K562 (cell line): ENCODE results near the gene MLKL. TPM values are rescaled to one million over a fixed set of nuclear protein-coding genes. Genes with fewer than 3 reads are reported as not detected.

ENCODE experiments used
- CREBBP ChIP-seq: IDR thresholded peaks from one replicate; pipeline ENCODE4 v1.6.1; 2012; ENCODE audit warnings: low read depth, mild to moderate bottlenecking, control low read depth, inconsistent platforms, low read length
- RNF2 ChIP-seq: sonication (generic); IDR thresholded peaks from 2 replicates; pipeline ENCODE4 v1.6.1; 2016
- SNIP1 ChIP-seq: fragments of 450-650 bp; IDR thresholded peaks from 2 replicates; pipeline ENCODE4 v1.7.1; 2017; ENCODE audit warnings: low read depth, mild to moderate bottlenecking
- ZNF175 ChIP-seq: fragments of 200-800 bp; sonication (Bioruptor generic); IDR thresholded peaks from 2 replicates; pipeline ENCODE4 v1.6.1; 2016; ENCODE audit warnings: low read depth, mild to moderate bottlenecking, missing genetic modification characterization, missing compliant biosample characterization
- ZNF384 ChIP-seq: IDR thresholded peaks from 2 replicates; pipeline ENCODE4 v1.6.1; 2012; ENCODE audit warnings: low read depth, low read length, improper control_type of control experiment
- ZNF695 ChIP-seq: fragments of 450-650 bp; formaldehyde crosslinking; IDR thresholded peaks from 2 replicates; pipeline ENCODE4 v1.4.0; 2020; ENCODE audit warnings: mild to moderate bottlenecking, moderate library complexity
- polyA plus RNA-seq, 8 experiments: library from polyadenylated mRNA; depleted of rRNA in 4 of 8; stranded (reverse) in 5 of 8; unstranded in 3 of 8; fragments of >200 nt; fragmentation: Nextera tagmentation in 2 of 8; fragmentation: Illumina TruSeq in 1 of 8; extraction: Ambion mirVana in 2 of 8; extraction: Trizol in 1 of 8; gene quantifications; 2 replicates each; pipeline versions ENCODE4 v1.2.1 to v1.2.3, GENCODE V29; 2011 to 2014; ENCODE audit warnings: inconsistent platforms in 1 of 8, missing spikeins in 1 of 8
- total RNA-seq, 7 experiments: library from RNA; depleted of rRNA in 6 of 7; stranded (reverse); fragments of >200 nt in 6 of 7; fragmentation: Illumina TruSeq in 2 of 7; extraction: Trizol in 2 of 7; gene quantifications; 2 replicates each; pipeline versions ENCODE4 v1.2.1 to v1.2.3, GENCODE V29; 2011 to 2021; ENCODE audit warnings: low replicate concordance in 1 of 7
- TF ChIP-seq, protein P1 (sequence below): fragments of 250-450 bp; sonication (Bioruptor Pico); IDR thresholded peaks from 2 replicates; pipeline ENCODE4 v1.9.0; 2021; ENCODE audit warnings: mild to moderate bottlenecking, inconsistent platforms
- TF ChIP-seq, protein P2 (sequence below): fragments of 250-450 bp; sonication (Bioruptor Pico); IDR thresholded peaks from 2 replicates; pipeline ENCODE4 v1.8.0; 2021; ENCODE audit warnings: borderline replicate concordance, mild to moderate bottlenecking, moderate library complexity; ENCODE audit not compliant: poor library complexity, severe bottlenecking
- TF ChIP-seq, protein P3 (sequence below): fragments of 450-650 bp; IDR thresholded peaks from 2 replicates; pipeline ENCODE4 v1.6.1; 2016; ENCODE audit warnings: mild to moderate bottlenecking, moderate library complexity
- TF ChIP-seq, protein P4 (sequence below): fragments of 450-650 bp; IDR thresholded peaks from 2 replicates; pipeline ENCODE4 v1.6.1; 2016; ENCODE audit warnings: borderline replicate concordance

Gene MLKL
- total and polyA plus RNA-seq, 9 of the 15 experiments (the other 6 are each of a cell fraction or from before 2014, with no cell fraction given) = 1.6 to 6.1 (median 4.8) TPM

DNA sequence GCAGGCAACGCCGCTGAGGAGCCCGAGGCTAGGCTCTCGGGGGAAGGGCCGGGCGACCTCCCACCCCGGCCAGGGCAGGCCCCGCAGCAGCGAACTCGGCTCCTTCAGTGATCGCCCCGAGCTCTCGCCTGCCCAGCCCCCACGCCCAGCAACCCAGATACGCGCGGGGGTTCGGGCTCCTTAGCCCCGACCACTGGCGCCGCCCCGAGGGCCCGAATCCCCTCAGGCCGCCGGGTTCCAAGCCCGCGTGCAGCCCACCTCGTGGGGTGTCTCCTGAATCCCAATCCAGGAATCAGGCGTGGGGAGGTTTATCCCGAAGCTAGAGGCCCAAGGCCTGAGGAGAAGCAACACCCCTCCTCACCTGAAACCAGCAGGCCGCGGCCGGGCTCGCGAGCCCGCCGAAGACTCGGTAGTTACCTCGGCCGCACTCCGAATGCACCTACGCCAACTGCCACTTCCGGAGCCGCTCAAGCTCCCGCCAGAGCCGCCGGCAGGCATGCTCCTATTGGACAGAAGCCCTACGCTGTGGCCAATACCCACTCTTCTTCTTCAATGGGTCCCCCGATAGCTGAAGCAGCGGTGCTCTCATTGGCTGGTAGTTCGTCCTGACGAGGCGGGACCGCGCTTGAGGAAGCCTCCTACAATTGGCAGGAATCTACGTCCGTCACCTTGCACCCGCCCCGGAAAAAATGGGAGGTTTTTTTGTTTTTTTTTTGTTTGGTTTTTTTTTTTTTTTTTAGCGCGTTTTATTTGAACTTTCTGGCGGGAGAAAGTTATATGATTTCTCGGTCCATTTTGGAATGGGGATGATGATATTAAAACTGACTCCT, 34.0 kb downstream of the MLKL start, which contains the start of gene RFWD3 (continued):
- TF ChIP-seq, protein P1, sequence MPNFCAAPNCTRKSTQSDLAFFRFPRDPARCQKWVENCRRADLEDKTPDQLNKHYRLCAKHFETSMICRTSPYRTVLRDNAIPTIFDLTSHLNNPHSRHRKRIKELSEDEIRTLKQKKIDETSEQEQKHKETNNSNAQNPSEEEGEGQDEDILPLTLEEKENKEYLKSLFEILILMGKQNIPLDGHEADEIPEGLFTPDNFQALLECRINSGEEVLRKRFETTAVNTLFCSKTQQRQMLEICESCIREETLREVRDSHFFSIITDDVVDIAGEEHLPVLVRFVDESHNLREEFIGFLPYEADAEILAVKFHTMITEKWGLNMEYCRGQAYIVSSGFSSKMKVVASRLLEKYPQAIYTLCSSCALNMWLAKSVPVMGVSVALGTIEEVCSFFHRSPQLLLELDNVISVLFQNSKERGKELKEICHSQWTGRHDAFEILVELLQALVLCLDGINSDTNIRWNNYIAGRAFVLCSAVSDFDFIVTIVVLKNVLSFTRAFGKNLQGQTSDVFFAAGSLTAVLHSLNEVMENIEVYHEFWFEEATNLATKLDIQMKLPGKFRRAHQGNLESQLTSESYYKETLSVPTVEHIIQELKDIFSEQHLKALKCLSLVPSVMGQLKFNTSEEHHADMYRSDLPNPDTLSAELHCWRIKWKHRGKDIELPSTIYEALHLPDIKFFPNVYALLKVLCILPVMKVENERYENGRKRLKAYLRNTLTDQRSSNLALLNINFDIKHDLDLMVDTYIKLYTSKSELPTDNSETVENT (CRISPR knock-in tag) = peak; percentile 82
- TF ChIP-seq ZNF384 = peak; percentile 99
- TF ChIP-seq, protein P2, sequence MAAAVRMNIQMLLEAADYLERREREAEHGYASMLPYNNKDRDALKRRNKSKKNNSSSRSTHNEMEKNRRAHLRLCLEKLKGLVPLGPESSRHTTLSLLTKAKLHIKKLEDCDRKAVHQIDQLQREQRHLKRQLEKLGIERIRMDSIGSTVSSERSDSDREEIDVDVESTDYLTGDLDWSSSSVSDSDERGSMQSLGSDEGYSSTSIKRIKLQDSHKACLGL (CRISPR knock-in tag) = peak; percentile 12
- TF ChIP-seq, protein P3, sequence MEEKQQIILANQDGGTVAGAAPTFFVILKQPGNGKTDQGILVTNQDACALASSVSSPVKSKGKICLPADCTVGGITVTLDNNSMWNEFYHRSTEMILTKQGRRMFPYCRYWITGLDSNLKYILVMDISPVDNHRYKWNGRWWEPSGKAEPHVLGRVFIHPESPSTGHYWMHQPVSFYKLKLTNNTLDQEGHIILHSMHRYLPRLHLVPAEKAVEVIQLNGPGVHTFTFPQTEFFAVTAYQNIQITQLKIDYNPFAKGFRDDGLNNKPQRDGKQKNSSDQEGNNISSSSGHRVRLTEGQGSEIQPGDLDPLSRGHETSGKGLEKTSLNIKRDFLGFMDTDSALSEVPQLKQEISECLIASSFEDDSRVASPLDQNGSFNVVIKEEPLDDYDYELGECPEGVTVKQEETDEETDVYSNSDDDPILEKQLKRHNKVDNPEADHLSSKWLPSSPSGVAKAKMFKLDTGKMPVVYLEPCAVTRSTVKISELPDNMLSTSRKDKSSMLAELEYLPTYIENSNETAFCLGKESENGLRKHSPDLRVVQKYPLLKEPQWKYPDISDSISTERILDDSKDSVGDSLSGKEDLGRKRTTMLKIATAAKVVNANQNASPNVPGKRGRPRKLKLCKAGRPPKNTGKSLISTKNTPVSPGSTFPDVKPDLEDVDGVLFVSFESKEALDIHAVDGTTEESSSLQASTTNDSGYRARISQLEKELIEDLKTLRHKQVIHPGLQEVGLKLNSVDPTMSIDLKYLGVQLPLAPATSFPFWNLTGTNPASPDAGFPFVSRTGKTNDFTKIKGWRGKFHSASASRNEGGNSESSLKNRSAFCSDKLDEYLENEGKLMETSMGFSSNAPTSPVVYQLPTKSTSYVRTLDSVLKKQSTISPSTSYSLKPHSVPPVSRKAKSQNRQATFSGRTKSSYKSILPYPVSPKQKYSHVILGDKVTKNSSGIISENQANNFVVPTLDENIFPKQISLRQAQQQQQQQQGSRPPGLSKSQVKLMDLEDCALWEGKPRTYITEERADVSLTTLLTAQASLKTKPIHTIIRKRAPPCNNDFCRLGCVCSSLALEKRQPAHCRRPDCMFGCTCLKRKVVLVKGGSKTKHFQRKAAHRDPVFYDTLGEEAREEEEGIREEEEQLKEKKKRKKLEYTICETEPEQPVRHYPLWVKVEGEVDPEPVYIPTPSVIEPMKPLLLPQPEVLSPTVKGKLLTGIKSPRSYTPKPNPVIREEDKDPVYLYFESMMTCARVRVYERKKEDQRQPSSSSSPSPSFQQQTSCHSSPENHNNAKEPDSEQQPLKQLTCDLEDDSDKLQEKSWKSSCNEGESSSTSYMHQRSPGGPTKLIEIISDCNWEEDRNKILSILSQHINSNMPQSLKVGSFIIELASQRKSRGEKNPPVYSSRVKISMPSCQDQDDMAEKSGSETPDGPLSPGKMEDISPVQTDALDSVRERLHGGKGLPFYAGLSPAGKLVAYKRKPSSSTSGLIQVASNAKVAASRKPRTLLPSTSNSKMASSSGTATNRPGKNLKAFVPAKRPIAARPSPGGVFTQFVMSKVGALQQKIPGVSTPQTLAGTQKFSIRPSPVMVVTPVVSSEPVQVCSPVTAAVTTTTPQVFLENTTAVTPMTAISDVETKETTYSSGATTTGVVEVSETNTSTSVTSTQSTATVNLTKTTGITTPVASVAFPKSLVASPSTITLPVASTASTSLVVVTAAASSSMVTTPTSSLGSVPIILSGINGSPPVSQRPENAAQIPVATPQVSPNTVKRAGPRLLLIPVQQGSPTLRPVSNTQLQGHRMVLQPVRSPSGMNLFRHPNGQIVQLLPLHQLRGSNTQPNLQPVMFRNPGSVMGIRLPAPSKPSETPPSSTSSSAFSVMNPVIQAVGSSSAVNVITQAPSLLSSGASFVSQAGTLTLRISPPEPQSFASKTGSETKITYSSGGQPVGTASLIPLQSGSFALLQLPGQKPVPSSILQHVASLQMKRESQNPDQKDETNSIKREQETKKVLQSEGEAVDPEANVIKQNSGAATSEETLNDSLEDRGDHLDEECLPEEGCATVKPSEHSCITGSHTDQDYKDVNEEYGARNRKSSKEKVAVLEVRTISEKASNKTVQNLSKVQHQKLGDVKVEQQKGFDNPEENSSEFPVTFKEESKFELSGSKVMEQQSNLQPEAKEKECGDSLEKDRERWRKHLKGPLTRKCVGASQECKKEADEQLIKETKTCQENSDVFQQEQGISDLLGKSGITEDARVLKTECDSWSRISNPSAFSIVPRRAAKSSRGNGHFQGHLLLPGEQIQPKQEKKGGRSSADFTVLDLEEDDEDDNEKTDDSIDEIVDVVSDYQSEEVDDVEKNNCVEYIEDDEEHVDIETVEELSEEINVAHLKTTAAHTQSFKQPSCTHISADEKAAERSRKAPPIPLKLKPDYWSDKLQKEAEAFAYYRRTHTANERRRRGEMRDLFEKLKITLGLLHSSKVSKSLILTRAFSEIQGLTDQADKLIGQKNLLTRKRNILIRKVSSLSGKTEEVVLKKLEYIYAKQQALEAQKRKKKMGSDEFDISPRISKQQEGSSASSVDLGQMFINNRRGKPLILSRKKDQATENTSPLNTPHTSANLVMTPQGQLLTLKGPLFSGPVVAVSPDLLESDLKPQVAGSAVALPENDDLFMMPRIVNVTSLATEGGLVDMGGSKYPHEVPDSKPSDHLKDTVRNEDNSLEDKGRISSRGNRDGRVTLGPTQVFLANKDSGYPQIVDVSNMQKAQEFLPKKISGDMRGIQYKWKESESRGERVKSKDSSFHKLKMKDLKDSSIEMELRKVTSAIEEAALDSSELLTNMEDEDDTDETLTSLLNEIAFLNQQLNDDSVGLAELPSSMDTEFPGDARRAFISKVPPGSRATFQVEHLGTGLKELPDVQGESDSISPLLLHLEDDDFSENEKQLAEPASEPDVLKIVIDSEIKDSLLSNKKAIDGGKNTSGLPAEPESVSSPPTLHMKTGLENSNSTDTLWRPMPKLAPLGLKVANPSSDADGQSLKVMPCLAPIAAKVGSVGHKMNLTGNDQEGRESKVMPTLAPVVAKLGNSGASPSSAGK = peak; percentile 82
- TF ChIP-seq RNF2 = peak; percentile 69; the same call in 1 of the 2 replicates
- TF ChIP-seq ZNF175 (CRISPR knock-in tag) = peak; percentile 23; the same call in 1 of the 2 replicates
- no peak for TF ChIP-seq ZNF695
- TF ChIP-seq, protein P4, sequence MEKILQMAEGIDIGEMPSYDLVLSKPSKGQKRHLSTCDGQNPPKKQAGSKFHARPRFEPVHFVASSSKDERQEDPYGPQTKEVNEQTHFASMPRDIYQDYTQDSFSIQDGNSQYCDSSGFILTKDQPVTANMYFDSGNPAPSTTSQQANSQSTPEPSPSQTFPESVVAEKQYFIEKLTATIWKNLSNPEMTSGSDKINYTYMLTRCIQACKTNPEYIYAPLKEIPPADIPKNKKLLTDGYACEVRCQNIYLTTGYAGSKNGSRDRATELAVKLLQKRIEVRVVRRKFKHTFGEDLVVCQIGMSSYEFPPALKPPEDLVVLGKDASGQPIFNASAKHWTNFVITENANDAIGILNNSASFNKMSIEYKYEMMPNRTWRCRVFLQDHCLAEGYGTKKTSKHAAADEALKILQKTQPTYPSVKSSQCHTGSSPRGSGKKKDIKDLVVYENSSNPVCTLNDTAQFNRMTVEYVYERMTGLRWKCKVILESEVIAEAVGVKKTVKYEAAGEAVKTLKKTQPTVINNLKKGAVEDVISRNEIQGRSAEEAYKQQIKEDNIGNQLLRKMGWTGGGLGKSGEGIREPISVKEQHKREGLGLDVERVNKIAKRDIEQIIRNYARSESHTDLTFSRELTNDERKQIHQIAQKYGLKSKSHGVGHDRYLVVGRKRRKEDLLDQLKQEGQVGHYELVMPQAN = peak; percentile 92
- no peak for TF ChIP-seq CREBBP
- TF ChIP-seq SNIP1 = peak; percentile 76
